Measurements from ENCODE around the gene OR4D1.

DNA sequence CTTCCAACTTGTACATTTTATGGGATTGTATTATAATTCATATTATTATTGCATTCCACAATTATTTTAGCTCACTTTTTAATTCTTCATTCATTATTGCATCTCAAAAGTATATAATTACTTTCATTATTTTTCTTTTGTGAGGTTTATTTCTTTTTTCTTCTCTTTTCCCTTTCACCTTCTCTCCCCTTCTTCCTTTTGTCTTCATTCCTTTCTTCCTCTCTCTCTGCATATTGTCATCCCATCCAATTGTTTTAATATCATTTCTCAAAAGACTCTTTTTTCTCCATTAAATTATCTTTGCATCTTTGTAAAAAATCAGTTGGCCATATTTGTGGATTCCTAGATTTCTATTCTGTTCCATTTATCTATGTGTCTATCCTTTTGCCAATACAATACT, 47.7 kb upstream of the OR4D1 start:
- no peak for TF ChIP-seq ZFY (CRISPR knock-in tag; IDR thresholded peaks at IDR 0.05)
- no peak for TF ChIP-seq ZNF431 (CRISPR knock-in tag; IDR thresholded peaks at IDR 0.05; ENCODE audit: borderline replicate concordance, low read depth)

Data from HepG2 (cell line).